IMR-90 (cell line): ENCODE measurements around the gene ABCB9. TPM values are rescaled to one million over a fixed set of nuclear protein-coding genes. Genes with fewer than 3 reads are reported as not detected.

Experiments
- ATAC-seq: fragments of 200-7000 bp; cut with Tn5 transposase; 2 replicates; pipeline ENCODE4 v1.9.1; 2020; ENCODE audit warnings: low read depth, mild to moderate bottlenecking, moderate library complexity
- BruUV-seq: library from RNA; stranded (reverse); fragments of 400-500 nt; replicated peaks from 2 replicates; lab custom pipeline; 2021; lab: Mats Ljungman, UMichigan
- CTCF ChIA-PET: fragments of 300-600 bp; formaldehyde crosslinking; extraction: SDS; loops from one replicate; lab custom pipeline; 2021; ENCODE audit warnings: antibody characterized with exemption; lab: Yijun Ruan, JAX
- POLR2A ChIA-PET: fragments of 300-600 bp; sonication (Branson Sonifier 250); formaldehyde crosslinking; loops from one replicate; lab custom pipeline; 2022; ENCODE audit warnings: antibody characterized with exemption; ENCODE audit not compliant: unreplicated experiment; lab: Charles Lee
- DNase-seq: peaks from one replicate; pipeline ENCODE4 v3.0.0; 2013
- H2AFZ ChIP-seq: replicated peaks from 2 replicates; pipeline ENCODE3; 2013; ENCODE audit warnings: low read length, mild to moderate bottlenecking; ENCODE audit not compliant: poor library complexity
- H2AK5ac ChIP-seq: 2 replicates; pipeline ENCODE4 v1.6.1; 2013; ENCODE audit warnings: low read depth, low read length, inconsistent platforms
- H2AK9ac ChIP-seq: replicated peaks from 2 replicates; pipeline ENCODE3; 2013; ENCODE audit warnings: mild to moderate bottlenecking, low read depth, low read length, moderate library complexity; ENCODE audit not compliant: poor library complexity
- H2BK120ac ChIP-seq: 2 replicates; pipeline ENCODE4 v1.6.1; 2013; ENCODE audit warnings: low read depth, low read length, inconsistent platforms
- H2BK15ac ChIP-seq: 3 replicates; pipeline ENCODE4 v1.6.1; 2013; ENCODE audit warnings: low read depth, low read length, inconsistent platforms
- H2BK20ac ChIP-seq: 2 replicates; pipeline ENCODE4 v1.6.1; 2013; ENCODE audit warnings: low read depth, mild to moderate bottlenecking, inconsistent platforms, low read length, moderate library complexity
- H2BK5ac ChIP-seq: 2 replicates; pipeline ENCODE4 v1.6.1; 2013; ENCODE audit warnings: mild to moderate bottlenecking, low read depth, low read length, inconsistent platforms; ENCODE audit not compliant: poor library complexity, severe bottlenecking
- H3K14ac ChIP-seq: replicated peaks from 2 replicates; pipeline ENCODE4 v1.6.1; 2013; ENCODE audit warnings: low read depth, low read length, inconsistent platforms
- H3K18ac ChIP-seq: 2 replicates; pipeline ENCODE4 v1.6.1; 2013; ENCODE audit warnings: low read depth, low read length, control low read depth
- H3K23ac ChIP-seq: 2 replicates; pipeline ENCODE4 v1.6.1; 2013; ENCODE audit warnings: low read depth, low read length, inconsistent platforms
- H3K27ac ChIP-seq: 2 replicates; pipeline ENCODE4 v1.5.1; 2013; ENCODE audit warnings: mild to moderate bottlenecking, control low read depth, low read length; ENCODE audit not compliant: insufficient read depth
- H3K27me3 ChIP-seq: 2 replicates; pipeline ENCODE4 v1.6.1; 2013; ENCODE audit warnings: low read length; ENCODE audit not compliant: control insufficient read depth, insufficient read depth
- H3K36me3 ChIP-seq: 2 replicates; pipeline ENCODE4 v1.6.1; 2013; ENCODE audit warnings: low read length, mixed read lengths; ENCODE audit not compliant: control insufficient read depth, insufficient read depth
- H3K4ac ChIP-seq: 2 replicates; pipeline ENCODE4 v1.6.1; 2013; ENCODE audit warnings: low read depth, low read length, inconsistent platforms
- H3K4me1 ChIP-seq: 2 replicates; pipeline ENCODE4 v1.6.1; 2013; ENCODE audit warnings: low read length, mixed read lengths; ENCODE audit not compliant: control insufficient read depth, insufficient read depth
- H3K4me2 ChIP-seq: 2 replicates; pipeline ENCODE4 v1.6.1; 2013; ENCODE audit warnings: low read depth, mild to moderate bottlenecking, control low read depth, low read length, moderate library complexity
- H3K4me3 ChIP-seq: 2 replicates; pipeline ENCODE4 v1.5.1; 2013; ENCODE audit warnings: low read depth, mild to moderate bottlenecking, control low read depth, low read length, moderate library complexity; ENCODE audit not compliant: insufficient read depth
- H3K56ac ChIP-seq: 2 replicates; pipeline ENCODE4 v1.6.1; 2013; ENCODE audit warnings: low read length, inconsistent platforms; ENCODE audit not compliant: insufficient read depth; ENCODE audit errors: extremely low read depth
- H3K79me1 ChIP-seq, 2 experiments: 2 replicates each; pipeline ENCODE4 v1.6.1; 2013; ENCODE audit warnings: low read length in 2 of 2, inconsistent platforms in 1 of 2, low read depth in 1 of 2
- H3K9ac ChIP-seq: 2 replicates; pipeline ENCODE4 v1.6.1; 2013; ENCODE audit warnings: low read depth, low read length, control low read depth
- H3K9me1 ChIP-seq: 2 replicates; pipeline ENCODE4 v1.6.1; 2013; ENCODE audit warnings: low read length, inconsistent platforms; ENCODE audit not compliant: insufficient read depth
- H3K9me3 ChIP-seq: 2 replicates; pipeline ENCODE4 v1.6.1; 2013; ENCODE audit warnings: low read length; ENCODE audit not compliant: control insufficient read depth, insufficient read depth
- H4K20me1 ChIP-seq: 2 replicates; pipeline ENCODE4 v1.6.1; 2013; ENCODE audit warnings: low read length, inconsistent platforms; ENCODE audit not compliant: insufficient read depth
- H4K5ac ChIP-seq: 2 replicates; pipeline ENCODE4 v1.6.1; 2013; ENCODE audit warnings: mild to moderate bottlenecking, low read depth, low read length, control low read depth
- H4K8ac ChIP-seq, 2 experiments: 2 replicates each; pipeline ENCODE4 v1.6.1; 2013; ENCODE audit warnings: low read depth in 2 of 2, low read length in 2 of 2, control low read depth in 1 of 2, inconsistent platforms in 1 of 2
- H4K91ac ChIP-seq: 2 replicates; pipeline ENCODE4 v1.6.1; 2013; ENCODE audit warnings: low read depth, low read length, inconsistent platforms; ENCODE audit not compliant: insufficient read depth
- BHLHE40 ChIP-seq: fragments of 150-350 bp; IDR thresholded peaks from 2 replicates; pipeline ENCODE4 v1.6.1; 2016; ENCODE audit warnings: mild to moderate bottlenecking, low read depth, low read length
- CTCF ChIP-seq: conservative IDR thresholded peaks from 2 replicates; pipeline ENCODE4 v1.5.1; 2012; ENCODE audit warnings: mild to moderate bottlenecking, low read depth, low read length, improper control_type of control experiment
- MAZ ChIP-seq: IDR thresholded peaks from 2 replicates; pipeline ENCODE4 v1.6.1; 2012; ENCODE audit warnings: low read depth, mild to moderate bottlenecking, low read length, improper control_type of control experiment, moderate library complexity, borderline replicate concordance
- MXI1 ChIP-seq: IDR thresholded peaks from 2 replicates; pipeline ENCODE4 v1.6.1; 2012; ENCODE audit warnings: low read depth, mild to moderate bottlenecking, low read length, moderate library complexity, borderline replicate concordance
- RAD21 ChIP-seq: IDR thresholded peaks from 2 replicates; pipeline ENCODE4 v1.6.1; 2012; ENCODE audit warnings: low read length, improper control_type of control experiment
- WGBS, 2 experiments: methylation state at CpG; one replicate each; pipeline versions ENCODE4 v1.1.5 to v1.1.7; 2013; ENCODE audit warnings: missing lambda C conversion rate in 2 of 2; ENCODE audit not compliant: insufficient read length in 1 of 2; ENCODE audit errors: extremely low coverage in 2 of 2; 5-methylcytosine and 5-hydroxymethylcytosine counted together
- dilution Hi-C: fragments of 300-500 bp; cut with HindIII; formaldehyde crosslinking; loops from one replicate; pipeline ENCODE4 v1.14.3; 2018; ENCODE audit warnings: low sequenced_read_pairs; ENCODE audit not compliant: unreplicated experiment
- in situ Hi-C: fragments of 300-500 bp; cut with MboI; formaldehyde crosslinking; loops from 3 replicates; pipeline ENCODE4 v1.14.3; 2019; ENCODE audit warnings: low sequenced_read_pairs, inconsistent platforms, mixed read lengths
- intact Hi-C: fragments of 100-400 bp; cut with micrococcal nuclease; formaldehyde crosslinking; loops from 2 replicates; pipeline ENCODE4 v1.10.0; 2022
- polyA plus RNA-seq, 3 experiments: library from polyadenylated mRNA; depleted of rRNA; stranded (reverse); fragments of >200 nt; gene quantifications; 2 replicates each; pipeline ENCODE4 v1.2.3, GENCODE V29; 2012; ENCODE audit warnings: low replicate concordance in 1 of 3
- total RNA-seq: library from RNA; depleted of rRNA; stranded (reverse); fragments of >200 nt; gene quantifications from 2 replicates; pipeline ENCODE4 v1.2.3, GENCODE V29; 2012

Gene ABCB9
- total and polyA plus RNA-seq, 2 of the 4 experiments (the other 2 are of a cell fraction) = 5.6 to 8.3 TPM

DNA sequence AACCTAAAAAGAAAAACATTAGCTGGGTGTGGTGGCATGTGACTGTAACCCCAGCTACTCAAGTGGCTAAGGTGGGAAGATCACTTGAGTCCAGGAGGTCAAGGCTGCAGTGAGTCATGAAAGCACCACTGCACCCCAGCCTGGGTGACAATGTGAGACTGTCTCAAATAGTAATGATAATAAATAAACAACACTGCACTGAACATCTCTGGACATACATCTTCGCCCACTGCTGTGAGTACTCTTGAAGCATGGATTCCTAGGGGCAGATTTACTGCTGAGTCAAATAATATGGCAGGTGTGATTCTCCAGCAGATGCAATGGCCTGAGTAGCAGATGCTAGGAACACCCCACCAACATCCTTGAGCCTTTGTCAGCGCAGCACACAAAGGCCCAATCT lies 23.6 kb downstream of the ABCB9 start:
- no peak overlapping the region for H2BK5ac ChIP-seq
- H4K91ac ChIP-seq = no peak overlapping the region
- no peak overlapping the region for H3K4me2 ChIP-seq
- no peak overlapping the region for H3K4me3 ChIP-seq
- no peak for ATAC-seq
- no CpG with 5 or more reads among the region's 2 CpGs for WGBS, 2 experiments
- H3K79me1 ChIP-seq = peaks cover 0 to 14% of the 10 kb centered on the region in 2 experiments; a peak in 1 of 4 replicates
- no peak overlapping the region for H3K56ac ChIP-seq
- CTCF ChIA-PET = no interaction called here
- no peak overlapping the region for H2BK20ac ChIP-seq
- H2AFZ ChIP-seq = no peak overlapping the region
- dilution Hi-C loops (no loop called here), intact Hi-C loops (no loop called here), in situ Hi-C loops (no loop called here)
- no peak overlapping the region for H3K9ac ChIP-seq
- H2AK5ac ChIP-seq = 0 out of 2 replicates have a peak overlapping the region, but pooled peaks have one; percentile 4
- no peak overlapping the region for H3K18ac ChIP-seq
- no peak overlapping the region for H3K14ac ChIP-seq
- H3K9me1 ChIP-seq = peaks cover 41% of the 10 kb centered on the region
- peaks cover 22% of the 10 kb centered on the region for H3K4me1 ChIP-seq
- no peak overlapping the region for H4K5ac ChIP-seq
- no peak overlapping the region for H2AK9ac ChIP-seq
- no peaks in the 10 kb centered on the region for H4K20me1 ChIP-seq
- peak overlapping the region; percentile 27; the same call in 1 of the 2 replicates for H3K4ac ChIP-seq
- H3K9me3 ChIP-seq = no peaks in the 10 kb centered on the region
- no peak overlapping the region for H3K27ac ChIP-seq
- peak; percentile 31 for DNase-seq
- no peaks in the 10 kb centered on the region for H3K27me3 ChIP-seq
- H3K23ac ChIP-seq = no peak overlapping the region
- TF ChIP-seq MXI1 (no peak), MAZ (no peak), BHLHE40 (peak; percentile 3; the same call in 1 of the 2 replicates), CTCF (no peak), RAD21 (no peak)
- no peak overlapping the region for H2BK15ac ChIP-seq
- BruUV-seq = no TSS peak
- H4K8ac ChIP-seq = no peak overlapping the region
- H3K36me3 ChIP-seq = no peaks in the 10 kb centered on the region
- POLR2A ChIA-PET = no interaction called here
- H2BK120ac ChIP-seq = no peak overlapping the region
